ENCODE results near the gene MDC1.

MDC1 gene

GRCh38 chr6:30730601-30731435, 13.7 kb upstream of the MDC1 start:
- no peaks in the 10 kb centered on the region for H3K9me3 ChIP-seq (ENCODE audit: severe bottlenecking)
- H3K4me3 ChIP-seq (ENCODE audit: low read depth, low read length): peak overlapping the region; percentile 29
- peak overlapping the region; percentile 84 for H3K27ac ChIP-seq
- peaks cover 89% of the 10 kb centered on the region for H3K36me3 ChIP-seq
- peak; percentile 97 for TF ChIP-seq CTCF (IDR thresholded peaks at IDR 0.05; ENCODE audit: low read depth, low read length)
- DNase-seq: peak; percentile 99
- H3K27me3 ChIP-seq (ENCODE audit: insufficient read depth, low read depth, severe bottlenecking): no peaks in the 10 kb centered on the region

- no peak for DNase-seq
- no peak overlapping the region for H3K4me3 ChIP-seq (ENCODE audit: low read depth, low read length)
- no peaks in the 10 kb centered on the region for H3K9me3 ChIP-seq (ENCODE audit: severe bottlenecking)
- H3K36me3 ChIP-seq: peaks cover 91% of the 10 kb centered on the region
- no peaks in the 10 kb centered on the region for H3K27me3 ChIP-seq (ENCODE audit: insufficient read depth, low read depth, severe bottlenecking)
- no peak for TF ChIP-seq CTCF (IDR thresholded peaks at IDR 0.05; ENCODE audit: low read depth, low read length)
- no peak overlapping the region for H3K27ac ChIP-seq
These were observed 11.0 kb upstream of the MDC1 start for GRCh38 chr6:30727920-30728553.

- TF ChIP-seq CTCF (IDR thresholded peaks at IDR 0.05; ENCODE audit: low read depth, low read length): no peak
- Histone ChIP-seq H3K27me3 (ENCODE audit: insufficient read depth, low read depth, severe bottlenecking) (no peaks in the 10 kb centered on the region), H3K36me3 (peaks cover 91% of the 10 kb centered on the region), H3K4me3 (ENCODE audit: low read depth, low read length) (no peak overlapping the region), H3K27ac (no peak overlapping the region), H3K9me3 (ENCODE audit: severe bottlenecking) (no peaks in the 10 kb centered on the region)
- DNase-seq: no peak
These were observed 9.7 kb upstream of the MDC1 start for GRCh38 chr6:30726506-30727413.

GRCh38 chr6:30725713-30726505, 8.8 kb upstream of the MDC1 start:
- no peak for TF ChIP-seq CTCF (IDR thresholded peaks at IDR 0.05; ENCODE audit: low read depth, low read length)
- Histone ChIP-seq H3K27me3 (ENCODE audit: insufficient read depth, low read depth, severe bottlenecking) (no peaks in the 10 kb centered on the region), H3K9me3 (ENCODE audit: severe bottlenecking) (no peaks in the 10 kb centered on the region), H3K27ac (no peak overlapping the region), H3K36me3 (peaks cover 93% of the 10 kb centered on the region), H3K4me3 (ENCODE audit: low read depth, low read length) (no peak overlapping the region)
- DNase-seq: no peak
